HG03457 (cell line): ENCODE results near the gene GREB1.
"Not testable (repeated sequence)": the region's sequence is repeated elsewhere in the genome, so short reads cannot be mapped to it uniquely, and the experiment has no call there.

ENCODE experiments used
- ATAC-seq: cut with Tn5 transposase; IDR thresholded peaks from one replicate; pipeline ENCODE4 v1.9.1; 2021; ENCODE audit warnings: moderate number of reproducible peaks; ENCODE audit not compliant: unreplicated experiment

GREB1 gene

GRCh38 chr2:11657195-11657594, 123.3 kb downstream of the GREB1 start:
- no peak for ATAC-seq

GRCh38 chr2:11657646-11658045, 123.8 kb downstream of the GREB1 start:
- no peak for ATAC-seq

GRCh38 chr2:11658208-11659114, 124.6 kb downstream of the GREB1 start:
- ATAC-seq, result no peak

- no peak for ATAC-seq
Measured at GRCh38 chr2:11659115-11659475, 125.2 kb downstream of the GREB1 start.

GRCh38 chr2:11659851-11660250, 126.0 kb downstream of the GREB1 start:
- ATAC-seq, result no peak

GRCh38 chr2:11660396-11660795, 126.6 kb downstream of the GREB1 start:
- ATAC-seq, result not testable (repeated sequence)

- ATAC-seq, result no peak
Measured at GRCh38 chr2:11661891-11662435, 128.1 kb downstream of the GREB1 start.

- ATAC-seq, result no peak
Measured at GRCh38 chr2:11662882-11663281, 129.0 kb downstream of the GREB1 start.

GRCh38 chr2:11663427-11663826, 129.6 kb downstream of the GREB1 start:
- no peak for ATAC-seq

- no peak for ATAC-seq
Measured at GRCh38 chr2:11665028-11665427, 131.2 kb downstream of the GREB1 start.

GRCh38 chr2:11665510-11666362, 131.9 kb downstream of the GREB1 start:
- no peak for ATAC-seq

- no peak for ATAC-seq
Measured at GRCh38 chr2:11667194-11667593, 133.3 kb downstream of the GREB1 start.

- ATAC-seq, result no peak
Measured at GRCh38 chr2:11667866-11668637, 134.2 kb downstream of the GREB1 start.

- ATAC-seq, result no peak
Measured at GRCh38 chr2:11669454-11670291, 135.8 kb downstream of the GREB1 start, which contains the start of gene NTSR2. TSS of gene NTSR2 (minus strand) at chr2:11670195. CDS start at chr2:11670129, 66 bp downstream.

GRCh38 chr2:11672407-11672806, 138.6 kb downstream of the GREB1 start:
- ATAC-seq, result no peak

- no peak for ATAC-seq
Measured at GRCh38 chr2:11674983-11675382, 141.1 kb downstream of the GREB1 start.

- ATAC-seq, result no peak
Measured at GRCh38 chr2:11675423-11676112, 141.7 kb downstream of the GREB1 start.

- ATAC-seq, result no peak
Measured at GRCh38 chr2:11676640-11677039, 142.8 kb downstream of the GREB1 start.
